H9 (cell line): ENCODE results near the gene PPP1R16B. TPM values are rescaled to one million over a fixed set of nuclear protein-coding genes. Genes with fewer than 3 reads are reported as not detected.

Experiments
- DNase-seq: peaks from one replicate; pipeline ENCODE4 v3.0.0-alpha.2; 2017
- H2AFZ ChIP-seq: one replicate; pipeline ENCODE4 v1.6.1; 2013; ENCODE audit warnings: mild to moderate bottlenecking, low read length, control low read depth, moderate library complexity
- H2AK5ac ChIP-seq: 2 replicates; pipeline ENCODE4 v1.6.1; 2013; ENCODE audit warnings: low read length, control low read depth, mixed read lengths; ENCODE audit not compliant: insufficient read length
- H2BK120ac ChIP-seq: one replicate; pipeline ENCODE4 v1.6.1; 2013; ENCODE audit warnings: low read depth, mild to moderate bottlenecking, low read length, control low read depth, inconsistent platforms; ENCODE audit not compliant: poor library complexity, severe bottlenecking
- H2BK12ac ChIP-seq: 2 replicates; pipeline ENCODE4 v1.6.1; 2013; ENCODE audit warnings: low read length, control low read depth, mixed read lengths, low read depth; ENCODE audit not compliant: insufficient read length
- H2BK15ac ChIP-seq: 2 replicates; pipeline ENCODE4 v1.6.1; 2013; ENCODE audit warnings: low read depth, low read length, control low read depth
- H2BK20ac ChIP-seq: one replicate; pipeline ENCODE4 v1.6.1; 2013; ENCODE audit warnings: low read depth, mild to moderate bottlenecking, low read length, control low read depth, inconsistent platforms; ENCODE audit not compliant: poor library complexity, severe bottlenecking
- H2BK5ac ChIP-seq: 2 replicates; pipeline ENCODE4 v1.6.1; 2013; ENCODE audit warnings: low read length, control low read depth, mixed read lengths; ENCODE audit not compliant: insufficient read length
- H3K14ac ChIP-seq: 2 replicates; pipeline ENCODE4 v1.6.1; 2013; ENCODE audit warnings: low read length, control low read depth; ENCODE audit not compliant: insufficient read depth
- H3K18ac ChIP-seq: 2 replicates; pipeline ENCODE4 v1.6.1; 2013; ENCODE audit warnings: low read depth, mild to moderate bottlenecking, mixed read lengths, low read length, control low read depth; ENCODE audit not compliant: insufficient read length
- H3K23ac ChIP-seq: 2 replicates; pipeline ENCODE4 v1.6.1; 2013; ENCODE audit warnings: low read length, control low read depth, mixed read lengths, low read depth; ENCODE audit not compliant: insufficient read length
- H3K23me2 ChIP-seq: 2 replicates; pipeline ENCODE4 v1.6.1; 2013; ENCODE audit warnings: low read depth, mild to moderate bottlenecking, mixed read lengths, low read length, control low read depth; ENCODE audit not compliant: insufficient read length, poor library complexity, severe bottlenecking
- H3K27ac ChIP-seq: 2 replicates; pipeline ENCODE4 v1.5.1; 2013; ENCODE audit warnings: low read length, control low read depth, mixed read lengths, low read depth; ENCODE audit not compliant: insufficient read length
- H3K27me3 ChIP-seq: 2 replicates; pipeline ENCODE4 v1.6.1; 2013; ENCODE audit warnings: low read length, control low read depth, inconsistent platforms; ENCODE audit not compliant: insufficient read depth
- H3K4ac ChIP-seq: 2 replicates; pipeline ENCODE4 v1.6.1; 2013; ENCODE audit warnings: low read depth, mild to moderate bottlenecking, control low read depth, inconsistent platforms, low read length, moderate library complexity
- H3K4me1 ChIP-seq: 2 replicates; pipeline ENCODE4 v1.6.1; 2013; ENCODE audit warnings: low read length, control low read depth, inconsistent platforms; ENCODE audit not compliant: insufficient read depth
- H3K4me2 ChIP-seq: 2 replicates; pipeline ENCODE4 v1.6.1; 2013; ENCODE audit warnings: low read length, control low read depth, mixed read lengths; ENCODE audit not compliant: insufficient read length, insufficient read depth
- H3K56ac ChIP-seq: 2 replicates; pipeline ENCODE4 v1.6.1; 2013; ENCODE audit warnings: low read depth, mild to moderate bottlenecking, mixed read lengths, low read length, control low read depth; ENCODE audit not compliant: insufficient read length
- H3K79me1 ChIP-seq: 2 replicates; pipeline ENCODE4 v1.6.1; 2013; ENCODE audit warnings: low read depth, mild to moderate bottlenecking, moderate library complexity, low read length, control low read depth, inconsistent platforms; ENCODE audit not compliant: insufficient read depth, poor library complexity, severe bottlenecking
- H3K79me2 ChIP-seq: 2 replicates; pipeline ENCODE4 v1.6.1; 2013; ENCODE audit warnings: low read length, control low read depth, inconsistent platforms; ENCODE audit not compliant: insufficient read depth
- H3K9ac ChIP-seq: 2 replicates; pipeline ENCODE4 v1.6.1; 2013; ENCODE audit warnings: low read length, control low read depth, mixed read lengths; ENCODE audit not compliant: insufficient read length; ENCODE audit errors: extremely low read depth
- H3K9me3 ChIP-seq: one replicate; pipeline ENCODE4 v1.6.1; 2013; ENCODE audit warnings: low read depth, low read length, inconsistent platforms; ENCODE audit not compliant: control insufficient read depth
- H3T11ph ChIP-seq: one replicate; pipeline ENCODE4 v1.6.1; 2013; ENCODE audit warnings: mild to moderate bottlenecking, low read length, control low read depth, inconsistent platforms
- H4K20me1 ChIP-seq: one replicate; pipeline ENCODE4 v1.6.1; 2013; ENCODE audit not compliant: control insufficient read depth, insufficient read length, insufficient read depth
- H4K5ac ChIP-seq: 2 replicates; pipeline ENCODE4 v1.6.1; 2013; ENCODE audit warnings: low read depth, mild to moderate bottlenecking, mixed read lengths, low read length, control low read depth; ENCODE audit not compliant: insufficient read length
- H4K8ac ChIP-seq: replicated peaks from 2 replicates; pipeline ENCODE4 v1.6.1; 2013; ENCODE audit warnings: low read length, control low read depth, mixed read lengths, low read depth; ENCODE audit not compliant: insufficient read length
- H4K91ac ChIP-seq: 2 replicates; pipeline ENCODE4 v1.6.1; 2013; ENCODE audit warnings: low read depth, mild to moderate bottlenecking, moderate library complexity, mixed read lengths, low read length, control low read depth; ENCODE audit not compliant: insufficient read length
- H3K27ac Mint-ChIP-seq, 3 experiments: 2 replicates in 2 of 3; 3 replicates in 1 of 3; pipeline ENCODE4 v1.8.0; 2020 to 2021; ENCODE audit warnings: mixed read lengths in 3 of 3, mild to moderate bottlenecking in 1 of 3, moderate library complexity in 1 of 3
- H3K27me3 Mint-ChIP-seq: 2 replicates; pipeline ENCODE4 v1.8.0; 2021; ENCODE audit warnings: low read depth, mild to moderate bottlenecking, moderate library complexity, mixed read lengths
- H3K36me3 Mint-ChIP-seq, 3 experiments: 2 replicates in 2 of 3; 3 replicates in 1 of 3; pipeline ENCODE4 v1.8.0; 2020 to 2021; ENCODE audit warnings: low read depth in 3 of 3, mixed read lengths in 3 of 3; ENCODE audit not compliant: insufficient read depth in 1 of 3
- H3K4me1 Mint-ChIP-seq, 2 experiments: 2 replicates each; pipeline ENCODE4 v1.8.0; 2020; ENCODE audit warnings: mixed read lengths in 2 of 2
- H3K4me3 Mint-ChIP-seq, 2 experiments: 2 replicates in 1 of 2; 3 replicates in 1 of 2; pipeline ENCODE4 v1.8.0; 2020 to 2021; ENCODE audit warnings: mild to moderate bottlenecking in 2 of 2, mixed read lengths in 2 of 2, moderate library complexity in 1 of 2
- H3K9me3 Mint-ChIP-seq, 2 experiments: 2 replicates in 1 of 2; 3 replicates in 1 of 2; pipeline ENCODE4 v1.8.0; 2020; ENCODE audit warnings: mild to moderate bottlenecking in 2 of 2, mixed read lengths in 2 of 2, moderate library complexity in 1 of 2
- WGBS: extraction: QIAGEN DNeasy Blood & Tissue Kit; methylation state at CpG from one replicate; pipeline ENCODE4 v1.1.7; 2013; ENCODE audit warnings: missing lambda C conversion rate, low lambda C conversion rate, mixed read lengths; ENCODE audit not compliant: insufficient read length; ENCODE audit errors: extremely low coverage; 5-methylcytosine and 5-hydroxymethylcytosine counted together
- total RNA-seq: library from RNA; stranded (reverse); gene quantifications from 2 replicates; pipeline ENCODE4 v1.2.1, GENCODE V29; 2021
- TF ChIP-seq, protein P1 (sequence below): fragments of 200-600 bp; sonication (generic); conservative IDR thresholded peaks from 3 replicates; pipeline ENCODE4 v1.8.0; 2021; ENCODE audit warnings: antibody characterized with exemption, mild to moderate bottlenecking

PPP1R16B gene
- total RNA-seq, 1 experiment from 2014 or later, result 8.2 TPM

DNA sequence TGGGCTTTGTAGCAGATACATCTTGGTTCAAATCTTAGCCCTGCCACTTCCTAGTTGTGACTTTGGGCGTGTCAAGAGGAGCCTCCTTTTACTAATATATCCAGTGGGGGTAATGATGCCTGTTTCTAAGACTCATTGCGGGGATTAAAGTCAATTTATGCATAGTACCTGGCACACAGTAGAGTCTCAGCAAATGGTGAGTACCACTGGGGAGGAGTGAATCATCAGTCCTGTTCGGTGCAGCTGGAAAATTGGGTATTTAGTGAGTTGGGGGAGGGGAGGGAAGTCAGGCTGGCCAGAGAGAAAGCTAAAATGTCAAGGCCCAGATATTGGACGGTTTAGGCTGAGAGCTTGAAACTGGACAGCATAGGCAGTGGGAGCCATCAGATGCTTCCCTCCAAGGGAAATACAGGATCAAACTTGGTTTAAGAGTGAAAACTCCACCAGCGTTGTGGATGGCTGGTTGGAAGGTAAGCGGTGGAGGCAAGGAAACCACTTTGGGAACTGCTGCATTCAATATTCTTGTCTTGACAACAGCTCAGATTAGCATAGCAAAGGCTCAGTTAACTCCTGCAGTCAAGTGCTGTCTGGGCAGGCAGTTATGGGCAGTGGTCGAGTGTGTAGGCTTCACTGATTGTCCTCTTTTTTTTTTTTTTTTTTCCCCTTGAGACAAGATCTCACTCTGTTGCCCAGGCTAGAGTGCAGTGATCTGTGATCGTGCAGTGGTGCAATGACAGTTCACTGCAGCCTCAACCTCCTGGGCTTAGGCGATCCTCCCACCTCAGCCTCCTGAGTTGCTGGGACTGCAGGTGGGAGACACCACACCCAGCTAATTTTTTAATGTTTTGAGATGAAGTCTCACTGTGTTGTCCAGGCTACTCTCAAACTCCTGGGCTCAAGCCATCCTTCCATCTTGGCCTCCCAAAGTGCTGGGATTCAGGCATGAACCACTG, 12.9 kb downstream of the PPP1R16B start:
- H4K91ac ChIP-seq, result no peak overlapping the region
- no peak overlapping the region for H2AK5ac ChIP-seq
- TF ChIP-seq, protein P1, sequence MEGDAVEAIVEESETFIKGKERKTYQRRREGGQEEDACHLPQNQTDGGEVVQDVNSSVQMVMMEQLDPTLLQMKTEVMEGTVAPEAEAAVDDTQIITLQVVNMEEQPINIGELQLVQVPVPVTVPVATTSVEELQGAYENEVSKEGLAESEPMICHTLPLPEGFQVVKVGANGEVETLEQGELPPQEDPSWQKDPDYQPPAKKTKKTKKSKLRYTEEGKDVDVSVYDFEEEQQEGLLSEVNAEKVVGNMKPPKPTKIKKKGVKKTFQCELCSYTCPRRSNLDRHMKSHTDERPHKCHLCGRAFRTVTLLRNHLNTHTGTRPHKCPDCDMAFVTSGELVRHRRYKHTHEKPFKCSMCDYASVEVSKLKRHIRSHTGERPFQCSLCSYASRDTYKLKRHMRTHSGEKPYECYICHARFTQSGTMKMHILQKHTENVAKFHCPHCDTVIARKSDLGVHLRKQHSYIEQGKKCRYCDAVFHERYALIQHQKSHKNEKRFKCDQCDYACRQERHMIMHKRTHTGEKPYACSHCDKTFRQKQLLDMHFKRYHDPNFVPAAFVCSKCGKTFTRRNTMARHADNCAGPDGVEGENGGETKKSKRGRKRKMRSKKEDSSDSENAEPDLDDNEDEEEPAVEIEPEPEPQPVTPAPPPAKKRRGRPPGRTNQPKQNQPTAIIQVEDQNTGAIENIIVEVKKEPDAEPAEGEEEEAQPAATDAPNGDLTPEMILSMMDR, result no peak
- no peak overlapping the region for H2BK15ac ChIP-seq
- no peaks in the 10 kb centered on the region for H3K79me1 ChIP-seq
- no peak overlapping the region for H2BK20ac ChIP-seq
- H3K27ac ChIP-seq, result no peak overlapping the region
- no peaks in the 10 kb centered on the region for H3K23me2 ChIP-seq
- H3K9ac ChIP-seq, result no peak overlapping the region
- H3K79me2 ChIP-seq, result no peaks in the 10 kb centered on the region
- no peaks in the 10 kb centered on the region for H3K27me3 ChIP-seq
- Mint-ChIP-seq H3K4me1 (peaks cover 14 to 18% of the 10 kb centered on the region in 2 experiments), H3K9me3 (0 out of 5 replicates have a peak, but pooled peaks cover 0 to 3% of the 10 kb centered on the region in 2 experiments), H3K27ac (peak overlapping the region in 2 of 3 experiments; percentile 27 to 63; a peak in 4 of 7 replicates), H3K27me3 (no peaks in the 10 kb centered on the region), H3K4me3 (peak overlapping the region in 1 of 2 experiments; percentile 22; a peak in 2 of 5 replicates), H3K36me3 (no peaks in the 10 kb centered on the region; a peak in 2 of 7 replicates)
- peaks cover 3% of the 10 kb centered on the region; the same call in 1 of the 2 replicates for H3K4me1 ChIP-seq
- no peak overlapping the region for H3K18ac ChIP-seq
- no CpG with 5 or more reads among the region's 9 CpGs for WGBS
- H3K56ac ChIP-seq, result no peak overlapping the region
- peak; percentile 8 for DNase-seq
- H3K14ac ChIP-seq, result no peak overlapping the region
- no peak overlapping the region for H3T11ph ChIP-seq
- H3K4ac ChIP-seq, result no peak overlapping the region
- no peak overlapping the region for H2BK12ac ChIP-seq
- H4K8ac ChIP-seq, result no peak overlapping the region
- no peak overlapping the region for H4K5ac ChIP-seq
- H2BK5ac ChIP-seq, result no peak overlapping the region
- H3K9me3 ChIP-seq, result no peaks in the 10 kb centered on the region
- H2BK120ac ChIP-seq, result no peak overlapping the region
- peak overlapping the region; percentile 51 for H3K4me2 ChIP-seq
- H4K20me1 ChIP-seq, result no peaks in the 10 kb centered on the region
- H2AFZ ChIP-seq, result no peak overlapping the region
- H3K23ac ChIP-seq, result no peak overlapping the region
